HT-29 (cell line): ENCODE results near the gene PLEKHA8. TPM values are rescaled to one million over a fixed set of nuclear protein-coding genes. Genes with fewer than 3 reads are reported as not detected.

Experiments used
- DNase-seq: peaks from one replicate; pipeline ENCODE4 v3.0.0-alpha.2; 2015; ENCODE audit warnings: low spot score
- total RNA-seq: library from RNA; depleted of rRNA; stranded (reverse); fragments of >200 nt; shearing (Covaris generic); gene quantifications from 2 replicates; pipeline ENCODE4 v1.2.3, GENCODE V29; 2014; rRNA removed

PLEKHA8 gene, protein sequence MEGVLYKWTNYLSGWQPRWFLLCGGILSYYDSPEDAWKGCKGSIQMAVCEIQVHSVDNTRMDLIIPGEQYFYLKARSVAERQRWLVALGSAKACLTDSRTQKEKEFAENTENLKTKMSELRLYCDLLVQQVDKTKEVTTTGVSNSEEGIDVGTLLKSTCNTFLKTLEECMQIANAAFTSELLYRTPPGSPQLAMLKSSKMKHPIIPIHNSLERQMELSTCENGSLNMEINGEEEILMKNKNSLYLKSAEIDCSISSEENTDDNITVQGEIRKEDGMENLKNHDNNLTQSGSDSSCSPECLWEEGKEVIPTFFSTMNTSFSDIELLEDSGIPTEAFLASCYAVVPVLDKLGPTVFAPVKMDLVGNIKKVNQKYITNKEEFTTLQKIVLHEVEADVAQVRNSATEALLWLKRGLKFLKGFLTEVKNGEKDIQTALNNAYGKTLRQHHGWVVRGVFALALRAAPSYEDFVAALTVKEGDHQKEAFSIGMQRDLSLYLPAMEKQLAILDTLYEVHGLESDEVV
- 5.2 and 7.8 TPM in 2 replicates for total RNA-seq

DNA sequence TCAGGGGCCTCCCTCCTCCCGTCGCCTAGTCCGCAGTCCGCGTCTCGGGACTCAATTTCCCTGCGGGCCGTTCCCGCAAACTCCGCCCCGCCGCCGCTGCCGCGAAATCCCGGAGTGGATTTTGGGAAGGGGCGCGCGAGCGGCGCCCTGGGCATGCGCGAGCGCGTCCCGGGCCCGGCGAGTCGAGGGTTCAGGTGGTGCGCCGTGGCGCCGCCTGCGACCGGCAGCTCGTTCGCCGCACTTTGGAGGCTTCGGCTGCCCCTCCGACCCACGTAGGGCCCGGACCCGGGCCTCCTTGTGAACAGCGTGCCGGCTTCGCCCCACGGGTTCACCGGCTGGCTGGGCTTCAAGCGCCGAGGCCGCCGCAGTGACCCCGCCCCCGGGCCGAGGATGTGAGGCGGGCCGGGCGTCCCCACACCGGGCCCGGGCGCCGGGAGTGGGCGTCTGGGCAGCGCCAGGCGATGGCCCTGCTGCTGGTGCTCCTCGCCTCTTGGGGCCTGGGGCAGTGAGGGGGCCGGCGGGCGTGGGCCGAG is at the start of gene PLEKHA8:
Gene PLEKHA8 (plus strand): TSS at position 197 of the 533 bp plus-strand sequence. CDS start 351 bp downstream, outside the sequence.
- DNase-seq, result peak; percentile 85

DNA sequence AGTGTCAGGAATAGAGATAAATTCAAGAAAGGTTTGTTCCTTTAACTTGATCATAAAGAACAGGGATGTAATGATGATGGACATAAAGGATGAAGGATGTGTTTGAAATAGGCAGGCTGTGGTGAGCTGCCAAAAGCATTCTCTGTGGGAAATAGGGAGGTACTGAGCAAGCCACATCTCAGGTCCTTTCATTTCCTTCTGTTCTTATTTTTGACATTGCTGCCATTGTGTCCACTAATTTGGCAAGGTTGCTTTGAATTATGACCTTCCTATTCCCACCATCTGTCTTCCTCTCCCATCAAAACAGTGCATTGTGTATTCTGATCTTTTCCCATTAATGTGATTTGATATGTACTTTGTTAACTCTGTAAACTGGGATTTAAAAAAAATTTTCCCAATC is 48.1 kb upstream of the PLEKHA8 start:
- no peak for DNase-seq

DNA sequence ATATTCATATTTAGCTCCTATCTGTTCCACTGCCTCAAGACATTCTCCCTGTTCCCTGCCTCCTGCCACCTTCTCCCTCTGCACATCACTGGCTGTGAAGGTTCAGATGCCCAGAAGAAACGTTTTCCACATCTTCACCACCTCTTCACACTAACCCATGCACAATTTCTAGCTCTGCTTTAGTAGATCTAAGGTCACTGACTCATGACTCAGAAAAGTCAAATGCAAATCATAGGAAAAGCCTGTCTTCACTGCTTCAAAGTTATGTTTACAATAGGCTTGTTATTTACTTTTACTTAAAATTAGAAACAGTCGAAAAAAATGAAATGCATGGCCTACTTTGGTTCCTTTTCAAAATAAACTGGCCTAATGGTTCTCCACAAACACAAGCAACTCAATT is 41.1 kb upstream of the PLEKHA8 start:
- DNase-seq, result peak; percentile 47

DNA sequence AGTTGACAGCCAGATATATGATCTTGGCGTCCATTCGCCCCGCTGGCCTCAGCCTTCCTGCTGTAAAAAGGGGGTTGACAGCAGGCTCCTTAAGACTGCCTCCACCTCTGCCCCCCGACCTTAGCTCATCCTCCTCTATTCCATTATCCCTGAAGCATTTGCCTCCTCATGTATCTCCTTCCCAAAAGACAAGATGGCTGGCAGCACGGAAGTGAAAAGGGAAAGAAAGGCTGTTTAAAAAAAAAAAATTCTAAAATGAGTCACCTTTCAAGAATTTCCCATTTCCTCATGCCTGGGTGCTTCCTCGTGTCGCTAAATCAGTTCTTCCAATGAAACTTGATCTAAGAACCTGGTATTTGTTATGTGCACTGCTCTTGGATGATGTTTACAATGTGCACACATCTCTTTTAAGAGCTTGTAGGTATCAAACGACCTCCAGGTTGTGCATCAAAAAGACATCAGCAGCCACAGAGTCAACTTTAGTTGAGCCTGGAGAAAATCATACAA is 40.3 kb upstream of the PLEKHA8 start:
- DNase-seq, result peak; percentile 82

DNA sequence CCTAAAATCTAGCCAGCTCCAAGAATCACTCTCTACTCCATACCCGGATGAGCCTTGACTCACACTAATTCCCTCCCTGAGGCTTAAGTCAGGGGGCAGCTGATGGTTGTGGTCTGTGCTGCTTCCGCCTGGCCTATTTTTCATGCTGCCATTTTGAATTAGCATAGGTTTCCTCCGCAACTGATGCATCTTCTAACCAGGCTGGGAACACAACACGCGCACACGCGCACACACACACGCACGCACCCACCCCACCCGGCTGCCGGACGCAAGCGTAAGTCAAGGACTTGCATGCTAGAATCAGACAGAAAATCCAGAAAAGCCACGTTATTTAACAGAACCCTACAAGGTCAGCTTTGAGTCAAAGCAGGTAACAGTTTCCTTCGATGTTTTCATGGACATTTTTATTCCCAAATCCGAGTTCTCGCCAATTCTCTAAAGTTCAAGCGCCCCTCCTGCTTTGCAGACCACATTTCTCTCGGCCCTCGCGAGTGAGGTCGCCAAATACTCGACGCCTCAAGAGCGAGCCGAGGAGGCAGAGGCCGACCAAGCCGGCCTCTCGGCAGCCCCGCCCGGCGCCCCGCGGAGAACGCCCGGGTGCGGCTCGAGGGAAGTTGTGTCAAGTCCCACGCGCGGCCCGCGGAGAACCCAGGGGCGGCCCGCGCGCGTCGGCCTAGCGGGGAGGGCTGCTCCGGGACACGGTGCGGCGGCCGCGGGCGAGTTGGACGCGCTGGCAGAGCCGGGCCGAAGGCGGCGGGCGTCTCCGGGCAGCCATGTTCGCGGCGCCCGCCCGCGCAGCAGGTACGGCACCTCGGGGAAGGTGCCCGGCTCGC is 39.6 kb upstream of the PLEKHA8 start:
- DNase-seq, result peak; percentile 41

DNA sequence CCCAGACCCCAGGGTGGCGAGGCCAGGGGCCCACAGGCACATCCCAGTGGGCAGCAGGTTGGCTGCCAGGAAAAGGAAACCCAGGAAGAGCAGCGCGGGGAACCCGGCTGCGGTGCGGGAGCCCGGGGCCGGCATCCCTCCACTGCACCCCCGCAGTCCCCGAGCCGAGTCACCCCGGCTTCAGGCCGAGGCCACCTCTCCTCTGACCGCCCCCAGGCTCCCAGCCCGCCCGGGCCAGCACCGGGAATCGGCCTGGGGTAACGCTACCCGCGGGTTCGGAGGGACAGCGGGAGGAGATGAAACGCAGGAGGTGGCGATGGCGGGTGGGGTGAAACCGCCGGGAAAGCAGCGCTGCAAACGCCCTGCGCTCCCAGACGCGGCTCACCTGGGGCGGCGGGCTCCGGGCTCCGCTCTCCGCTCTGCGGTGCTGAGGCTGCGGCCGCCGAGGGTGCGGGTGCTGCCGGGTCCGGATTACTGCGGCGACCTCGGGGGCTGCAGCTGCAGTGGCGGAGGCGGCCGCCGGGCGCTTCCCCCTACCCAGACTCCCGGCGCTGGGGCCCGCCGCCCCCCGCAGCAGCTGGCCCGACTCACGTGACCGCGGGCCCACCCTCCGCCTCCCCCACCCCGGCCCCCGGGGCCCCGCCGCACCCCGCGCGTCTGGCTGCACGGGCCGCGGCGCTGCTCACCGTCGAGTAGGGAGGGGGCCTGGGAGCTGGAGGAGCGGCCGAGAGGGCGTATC is 38.8 kb upstream of the PLEKHA8 start, which contains the start of gene SCRN1:
Gene SCRN1 (minus strand): TSS at position 545 of the 739 bp plus-strand sequence. CDS start 20,734 bp downstream, outside the sequence.
- peak; percentile 39 for DNase-seq

DNA sequence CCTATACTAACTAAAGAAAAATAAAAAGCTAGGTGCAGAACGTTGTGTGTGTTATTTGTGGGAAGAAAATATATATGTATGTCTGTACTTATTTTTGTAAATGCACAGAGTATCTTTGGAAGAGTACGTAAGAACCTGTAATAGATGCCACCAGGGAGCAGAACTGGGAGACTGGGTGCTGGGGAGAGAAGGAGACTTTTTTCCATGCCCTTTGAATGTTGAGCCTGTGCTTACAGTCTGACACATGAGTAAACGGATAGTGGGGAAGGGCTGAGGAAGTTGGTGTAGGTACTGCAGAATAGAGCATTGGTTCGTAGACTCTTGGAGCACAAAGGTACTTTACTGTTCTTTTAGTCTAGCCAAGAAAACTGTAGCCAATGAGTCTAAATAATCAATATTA is 37.3 kb upstream of the PLEKHA8 start:
- DNase-seq, result no peak

DNA sequence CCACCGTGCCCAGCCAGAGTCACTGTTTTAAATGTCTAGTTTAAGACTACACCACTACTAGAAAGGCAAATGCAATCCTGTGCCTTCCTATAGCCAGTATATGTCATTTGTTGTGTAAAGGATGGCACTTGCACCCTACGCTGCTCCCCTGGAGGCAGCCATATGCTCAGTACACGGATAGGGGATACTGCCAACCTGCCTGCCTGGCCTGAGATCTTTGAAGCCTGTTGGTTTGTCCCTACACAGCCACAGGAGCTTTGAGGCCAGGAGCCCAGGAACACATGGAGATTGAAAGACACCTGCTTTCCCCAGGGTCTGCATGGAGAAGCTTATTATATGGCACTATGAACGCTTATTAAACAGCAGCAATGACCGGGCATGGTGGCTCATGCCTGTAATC is 36.3 kb upstream of the PLEKHA8 start:
- DNase-seq, result no peak

DNA sequence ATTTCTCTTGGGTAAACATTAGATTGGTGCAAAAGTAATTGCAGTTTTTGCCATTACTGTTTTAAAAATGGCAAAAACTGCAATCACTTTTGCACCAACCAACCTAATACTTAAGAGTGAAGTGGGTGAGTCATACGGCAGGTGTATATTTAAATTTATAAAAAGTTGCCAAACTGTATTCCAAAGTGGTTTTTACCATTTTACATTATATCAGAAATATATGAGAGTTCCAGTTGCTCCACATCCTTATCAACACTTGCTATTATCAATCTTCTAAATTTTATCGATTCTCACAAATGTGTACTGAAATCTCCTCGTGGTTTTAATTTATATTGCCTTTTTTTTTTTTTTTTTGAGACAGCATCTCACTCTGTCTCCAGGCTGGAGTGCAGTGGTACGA is 35.1 kb upstream of the PLEKHA8 start:
- no peak for DNase-seq

DNA sequence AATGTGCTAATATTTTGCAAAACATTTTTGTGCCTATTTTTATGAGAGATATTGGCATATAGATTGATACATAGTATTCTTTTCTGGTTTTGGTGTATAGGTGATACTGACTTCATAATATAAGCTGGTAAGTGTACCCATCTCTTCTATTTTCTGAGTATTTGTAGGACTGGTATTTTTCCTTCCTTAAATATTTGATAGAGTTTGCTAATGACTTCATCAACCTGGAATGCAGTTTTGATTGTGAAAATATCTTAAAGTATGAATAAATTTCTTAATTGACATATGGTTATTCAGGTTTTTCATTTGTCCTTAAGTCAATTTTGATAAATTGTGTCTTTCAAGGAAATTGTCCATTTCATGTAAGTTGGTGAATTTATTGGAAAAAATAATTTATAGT is 32.6 kb upstream of the PLEKHA8 start:
- DNase-seq, result no peak

DNA sequence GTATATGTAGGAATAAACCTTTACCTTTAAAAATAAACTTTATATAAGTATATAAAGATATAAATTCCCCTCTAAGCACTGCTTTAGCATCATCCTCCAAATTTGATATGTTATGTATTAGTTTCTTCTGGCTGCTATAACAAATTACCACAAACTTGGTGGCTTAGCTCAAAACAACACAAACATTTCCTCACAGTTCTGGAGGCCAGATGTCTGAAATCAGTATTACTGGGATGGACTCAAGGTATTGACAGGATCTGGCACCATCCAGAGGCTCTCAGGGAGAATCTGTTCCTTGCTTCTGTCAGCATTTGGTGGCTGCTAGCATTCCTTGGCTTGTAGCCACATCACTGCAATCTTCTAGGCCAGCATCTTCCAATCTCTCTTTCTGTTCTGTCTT is 31.9 kb upstream of the PLEKHA8 start:
- no peak for DNase-seq

DNA sequence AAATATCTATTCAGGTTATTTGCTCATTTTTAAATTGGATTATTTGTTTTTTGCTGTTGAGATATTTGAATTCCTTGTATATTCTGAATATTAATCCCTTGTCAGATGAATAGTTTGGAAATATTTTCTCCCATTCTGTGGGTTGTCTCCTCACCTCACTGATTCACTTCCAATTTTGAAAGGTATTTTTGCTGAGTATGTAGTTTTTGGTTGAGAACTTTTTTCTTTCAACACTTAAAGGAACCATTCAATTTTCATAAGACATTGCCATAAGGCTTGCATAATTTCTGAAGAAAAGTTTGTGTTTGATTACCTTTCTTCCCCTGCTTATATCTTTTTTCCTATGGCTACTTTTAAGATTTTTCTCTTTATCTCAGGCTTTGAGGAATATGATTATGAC is 29.7 kb upstream of the PLEKHA8 start:
- no peak for DNase-seq

DNA sequence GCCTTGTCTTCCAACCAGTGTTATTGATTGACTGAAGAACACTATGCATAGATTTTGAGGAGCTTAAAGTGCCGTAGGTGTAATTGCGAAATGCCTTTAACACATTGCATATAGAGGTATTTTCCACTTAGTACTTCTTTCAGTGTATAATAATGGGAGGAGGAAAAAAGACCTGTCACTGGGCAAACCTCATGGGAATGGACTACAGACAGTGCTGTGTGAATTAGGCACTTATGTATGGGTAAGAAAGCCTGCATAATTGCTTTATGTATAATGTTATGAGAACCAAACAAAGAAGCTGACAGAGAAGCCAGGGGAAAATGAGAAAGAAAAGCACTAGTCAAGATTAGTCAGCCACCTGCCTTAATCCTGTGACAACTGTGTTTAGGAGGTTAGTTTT is 26.2 kb upstream of the PLEKHA8 start:
- DNase-seq, result no peak

DNA sequence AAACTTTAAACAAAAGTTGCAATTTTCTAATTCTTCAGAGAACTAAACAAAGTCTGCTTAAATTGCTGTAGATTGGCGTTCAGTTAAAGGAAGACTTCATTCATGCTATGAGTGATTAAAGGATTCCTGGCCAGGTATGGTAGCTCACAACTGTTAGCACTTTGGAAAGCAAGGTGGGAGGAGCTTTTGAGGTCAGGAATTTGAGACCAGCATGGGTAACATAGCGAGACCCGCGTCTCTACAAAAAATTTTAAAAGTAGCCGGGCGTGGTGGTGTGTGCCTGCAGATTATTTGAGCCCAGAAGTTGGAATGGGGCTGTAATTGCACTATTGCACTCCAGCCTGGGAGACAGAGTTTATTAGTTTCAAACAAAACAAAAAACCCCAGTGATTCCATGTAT is 25.1 kb upstream of the PLEKHA8 start:
- DNase-seq, result no peak

DNA sequence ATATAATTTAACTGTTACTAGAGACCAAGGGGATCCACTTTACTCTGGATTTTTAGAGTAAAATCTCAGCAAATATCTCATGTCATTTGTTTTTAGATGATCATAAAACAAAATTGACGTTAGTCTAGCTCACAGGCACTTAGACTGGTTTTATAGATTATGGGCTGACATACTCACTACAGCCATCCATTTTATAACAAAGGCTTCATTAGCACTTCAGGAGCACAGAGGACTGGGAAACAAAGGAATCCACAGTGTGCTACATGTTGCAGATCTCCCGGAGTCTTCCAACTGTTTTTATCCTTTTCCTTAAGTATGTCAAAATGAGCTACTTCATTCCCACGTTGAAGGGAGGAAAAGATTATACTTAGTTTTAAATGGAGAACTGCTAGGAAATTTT is 22.7 kb upstream of the PLEKHA8 start:
- no peak for DNase-seq

DNA sequence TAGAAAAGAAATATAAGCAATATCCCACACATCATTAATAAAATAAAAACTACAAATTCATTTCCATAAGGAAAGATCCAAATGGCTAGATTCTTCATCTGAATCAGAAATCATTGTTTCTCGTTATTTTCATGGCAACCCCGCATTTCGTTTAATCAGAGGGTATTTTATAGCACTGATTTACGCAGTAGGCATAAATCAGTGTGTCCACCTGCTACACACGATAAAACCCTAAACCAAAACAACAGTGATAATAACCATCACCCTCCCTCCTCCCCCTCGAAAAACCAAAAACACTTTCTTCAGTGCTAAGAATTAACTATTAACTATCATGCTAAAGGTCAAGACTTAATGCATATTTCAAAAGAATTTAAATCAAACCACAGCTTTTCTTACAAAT is 18.2 kb upstream of the PLEKHA8 start:
- no peak for DNase-seq

DNA sequence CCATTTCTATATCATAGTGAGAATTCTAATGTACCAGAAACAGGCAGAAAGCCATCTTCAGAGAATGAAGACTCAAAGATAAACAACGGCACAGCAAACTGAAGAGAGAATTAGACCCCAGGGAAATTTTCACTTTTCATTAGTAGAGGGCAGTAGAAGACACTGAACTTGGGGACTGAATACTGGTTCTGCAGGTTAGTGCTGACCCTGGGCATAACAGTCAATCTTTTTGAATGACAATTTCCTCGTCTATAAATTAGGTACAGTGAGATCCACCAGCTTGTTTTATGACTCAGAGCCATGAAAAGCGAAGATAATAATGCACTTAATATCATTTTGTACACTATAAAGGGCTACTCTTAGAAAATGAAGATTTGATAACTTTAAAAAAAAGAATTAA is 15.5 kb upstream of the PLEKHA8 start:
- DNase-seq, result peak; percentile 71

DNA sequence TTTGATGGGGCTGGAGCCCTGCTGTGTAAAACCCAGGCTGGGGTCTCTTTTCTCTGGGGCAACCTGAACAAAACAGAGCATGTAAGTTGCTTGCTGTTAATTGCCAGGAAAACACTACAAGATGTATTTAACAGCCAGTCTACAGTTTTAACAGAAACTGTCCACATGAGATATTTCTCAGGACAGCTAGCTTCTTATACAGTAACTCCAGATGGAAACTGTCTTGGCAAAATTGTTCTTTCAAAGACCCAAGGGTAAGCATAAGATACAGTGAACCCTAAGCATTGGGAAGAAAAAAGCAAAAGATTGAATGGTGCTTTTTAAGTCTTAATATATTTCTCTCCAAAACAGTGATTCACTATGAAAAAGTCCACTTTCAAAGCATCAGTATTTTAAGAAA is 9.8 kb upstream of the PLEKHA8 start:
- DNase-seq, result no peak

DNA sequence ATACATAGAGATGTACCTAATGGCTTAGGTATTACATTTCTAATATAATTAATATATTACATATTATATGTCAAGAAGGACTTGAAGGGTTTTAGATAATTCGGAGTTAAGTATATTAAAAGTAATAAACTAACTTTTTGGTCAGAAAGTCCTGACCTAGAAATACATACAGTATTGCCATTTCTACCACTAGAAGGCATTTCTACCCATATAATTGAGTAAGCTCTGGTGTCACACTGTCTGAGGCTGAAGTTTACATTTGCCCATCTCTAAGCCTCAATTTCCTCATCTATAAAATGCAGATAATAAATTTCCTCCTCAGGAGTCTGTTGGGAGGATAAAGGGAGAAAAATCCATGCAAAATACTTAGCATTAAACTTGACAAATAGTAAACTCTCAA is 8.8 kb upstream of the PLEKHA8 start:
- no peak for DNase-seq

DNA sequence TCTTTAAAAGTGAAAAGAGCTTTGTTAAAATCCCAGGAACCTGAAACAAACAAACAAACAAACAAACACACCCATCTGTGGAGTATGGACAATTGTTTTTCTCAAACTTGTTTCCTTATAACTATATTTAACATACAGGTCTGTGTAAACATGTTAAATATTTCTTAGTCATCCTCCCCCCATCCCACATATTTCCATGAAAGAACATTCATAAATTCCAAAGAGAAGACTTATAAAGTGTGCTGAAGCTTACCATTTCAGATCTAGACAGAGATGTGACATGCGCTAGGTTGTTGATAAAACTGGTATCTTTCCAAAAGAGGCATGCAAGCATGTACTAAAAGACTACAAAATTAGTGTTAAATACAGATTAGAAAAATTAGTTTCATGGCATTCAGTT is 8.3 kb upstream of the PLEKHA8 start:
- no peak for DNase-seq

DNA sequence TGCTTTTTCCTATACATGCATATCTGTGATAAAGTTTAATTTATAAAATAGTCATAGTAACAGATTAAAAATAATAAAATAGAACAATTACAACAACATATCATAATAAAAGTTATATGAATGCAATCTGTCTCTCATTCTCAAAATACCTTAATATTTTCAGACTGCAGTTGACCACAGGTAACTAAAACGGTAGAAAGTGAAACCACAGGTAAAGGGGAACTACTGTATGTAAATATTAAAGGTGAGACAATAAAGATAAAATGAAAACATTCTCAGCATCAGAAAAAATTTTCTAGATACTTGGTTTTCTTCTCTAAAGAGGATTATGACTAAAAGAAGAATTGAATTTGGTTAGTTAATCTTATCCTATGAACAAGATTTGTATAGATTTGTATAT is 7.7 kb upstream of the PLEKHA8 start:
- DNase-seq, result no peak
